K562 (cell line): ENCODE data around the gene MUCL3. TPM values are rescaled to one million over a fixed set of nuclear protein-coding genes. Genes with fewer than 3 reads are reported as not detected.
A peak's percentile ranks its signal among the peaks of the same experiment; 100 is the strongest.

Source experiments
- ATAC-seq: fragments of 200-7000 bp; cut with Tn5 transposase; 3 replicates; pipeline ENCODE4 v1.9.1; 2020; ENCODE audit warnings: moderate library complexity
- BruUV-seq: library from RNA; stranded (reverse); fragments of 400-500 nt; replicated peaks from 2 replicates; lab custom pipeline; 2021; lab: Mats Ljungman, UMichigan
- CTCF ChIA-PET: fragments of 300-600 bp; formaldehyde crosslinking; extraction: SDS; loops from one replicate; lab custom pipeline; 2021; ENCODE audit warnings: low intra/inter-chr PET ratio; lab: Yijun Ruan, JAX
- POLR2A ChIA-PET: fragments of 300-600, 350-650 bp; sonication (Branson Sonifier 250); formaldehyde crosslinking; extraction: SDS; loops from one replicate; lab custom pipeline; 2021; ENCODE audit warnings: antibody characterized with exemption, inconsistent platforms; lab: Yijun Ruan, JAX
- DNase-seq, 4 experiments: peaks; one replicate each; pipeline versions ENCODE4 v3.0.0 to v3.0.0-alpha.2; 2011 to 2018; ENCODE audit warnings: low spot score in 3 of 4, mixed read lengths in 3 of 4; ENCODE audit errors: extremely low read depth in 1 of 4
- FAIRE-seq: peaks from 2 replicates; lab custom pipeline; 2011; peaks lifted over from hg19 to GRCh38; lab: Jason Lieb, UNC
- H2AFZ ChIP-seq: 2 replicates; pipeline ENCODE4 v1.6.0; 2011; ENCODE audit warnings: low read depth, low read length, control low read depth, inconsistent platforms
- H3K27ac ChIP-seq: fragments of 200-600 bp; 3 replicates; pipeline ENCODE4 v1.8.0; 2011; ENCODE audit warnings: low read depth, mild to moderate bottlenecking, control low read depth, inconsistent platforms, low read length, moderate library complexity, mixed read lengths; ENCODE audit errors: extremely low read depth
- H3K27me3 ChIP-seq, 2 experiments: fragments of 300-600 bp in 1 of 2; 2 replicates in 1 of 2; 3 replicates in 1 of 2; pipeline versions ENCODE4 v1.6.0 to v1.8.0; 2011; ENCODE audit warnings: inconsistent platforms in 2 of 2, low read length in 2 of 2, mild to moderate bottlenecking in 1 of 2, mixed read lengths in 1 of 2, moderate library complexity in 1 of 2; ENCODE audit not compliant: control insufficient read depth in 2 of 2, insufficient read depth in 2 of 2
- H3K36me3 ChIP-seq: fragments of 300-600 bp; 3 replicates; pipeline ENCODE4 v1.8.0; 2011; ENCODE audit warnings: mild to moderate bottlenecking, low read length, inconsistent platforms; ENCODE audit not compliant: control insufficient read depth, insufficient read depth
- H3K4me1 ChIP-seq, 2 experiments: fragments of 200-600 bp in 1 of 2; replicated peaks in 1 of 2; 2 replicates in 1 of 2; 3 replicates in 1 of 2; pipeline versions ENCODE4 v1.5.1 to v1.8.0; 2011; ENCODE audit warnings: inconsistent platforms in 2 of 2, low read length in 2 of 2, mild to moderate bottlenecking in 1 of 2, mixed read lengths in 1 of 2, moderate library complexity in 1 of 2; ENCODE audit not compliant: control insufficient read depth in 2 of 2, insufficient read depth in 2 of 2
- H3K4me2 ChIP-seq: 2 replicates; pipeline ENCODE4 v1.6.1; 2011; ENCODE audit warnings: low read length, control low read depth, inconsistent platforms, mixed read lengths; ENCODE audit not compliant: insufficient read depth
- H3K4me3 ChIP-seq: fragments of 200-600 bp; sonication (generic), shearing (Covaris generic); 2 replicates; pipeline ENCODE4 v1.5.1; 2016; ENCODE audit warnings: control low read depth, inconsistent platforms
- H3K79me2 ChIP-seq: fragments of 200-600 bp; 3 replicates; pipeline ENCODE4 v1.8.0; 2011; ENCODE audit warnings: low read length, inconsistent platforms; ENCODE audit not compliant: control insufficient read depth, insufficient read depth
- H3K9ac ChIP-seq, 2 experiments: 2 replicates each; pipeline versions ENCODE4 v1.6.0 to v1.6.1; 2011; ENCODE audit warnings: low read depth in 2 of 2, low read length in 2 of 2, control low read depth in 1 of 2, inconsistent platforms in 1 of 2, mild to moderate bottlenecking in 1 of 2, mixed read lengths in 1 of 2; ENCODE audit not compliant: insufficient read depth in 1 of 2
- H3K9me1 ChIP-seq: one replicate; pipeline ENCODE4 v1.6.0; 2011; ENCODE audit warnings: inconsistent platforms, mild to moderate bottlenecking, low read length, moderate library complexity; ENCODE audit not compliant: control insufficient read depth, insufficient read depth
- H3K9me3 ChIP-seq: replicated peaks from 2 replicates; pipeline ENCODE4 v1.5.1; 2011; ENCODE audit warnings: low read depth, low read length, inconsistent platforms; ENCODE audit not compliant: control insufficient read depth, insufficient read depth
- H4K20me1 ChIP-seq: replicated peaks from 2 replicates; pipeline ENCODE4 v1.6.1; 2011; ENCODE audit warnings: low read length, inconsistent platforms, mixed read lengths; ENCODE audit not compliant: control insufficient read depth, insufficient read depth
- CBX3 ChIP-seq, 2 experiments: IDR thresholded peaks; 1 replicate in 1 of 2; 2 replicates in 1 of 2; pipeline ENCODE4 v1.6.1; 2012; ENCODE audit warnings: inconsistent platforms in 2 of 2, low read length in 2 of 2, borderline replicate concordance in 1 of 2, control low read depth in 1 of 2
- RAD21 ChIP-seq, 2 experiments: fragments of 250-450 bp in 1 of 2; fragments of 450-650 bp in 1 of 2; sonication (Bioruptor Pico) in 1 of 2; formaldehyde crosslinking in 1 of 2; IDR thresholded peaks in 1 of 2; conservative IDR thresholded peaks in 1 of 2; 2 replicates each; pipeline versions ENCODE4 v1.4.0 to v1.8.0; 2020 to 2022; ENCODE audit warnings: mild to moderate bottlenecking in 2 of 2, moderate library complexity in 1 of 2
- ZNF586 ChIP-seq: fragments of 450-650 bp; formaldehyde crosslinking; conservative IDR thresholded peaks from 2 replicates; pipeline ENCODE4 v1.4.0; 2020; ENCODE audit warnings: mild to moderate bottlenecking, moderate library complexity
- WGBS: fragments of 100-300 bp; shearing (Covaris generic); methylation state at CpG from one replicate; pipeline ENCODE4 v1.1.6; 2016; ENCODE audit warnings: low coverage, mixed read lengths; ENCODE audit not compliant: insufficient coverage; ENCODE audit errors: missing lambda C conversion rate; 5-methylcytosine and 5-hydroxymethylcytosine counted together
- in situ Hi-C: fragments of 300-500 bp; cut with MboI; formaldehyde crosslinking; loops from 4 replicates; pipeline ENCODE4 v1.15.0; 2018; ENCODE audit warnings: inconsistent platforms, mixed read lengths
- intact Hi-C: fragments of 100-400 bp; cut with micrococcal nuclease; formaldehyde crosslinking; loops from 2 replicates; pipeline ENCODE4 v1.14.2; 2022
- polyA plus RNA-seq, 8 experiments: library from polyadenylated mRNA; depleted of rRNA in 4 of 8; stranded (reverse) in 5 of 8; unstranded in 3 of 8; fragments of >200 nt; fragmentation: Nextera tagmentation in 2 of 8; fragmentation: Illumina TruSeq in 1 of 8; extraction: Ambion mirVana in 2 of 8; extraction: Trizol in 1 of 8; gene quantifications; 2 replicates each; pipeline versions ENCODE4 v1.2.1 to v1.2.3, GENCODE V29; 2011 to 2014; ENCODE audit warnings: inconsistent platforms in 1 of 8, missing spikeins in 1 of 8
- total RNA-seq, 7 experiments: library from RNA; depleted of rRNA in 6 of 7; stranded (reverse); fragments of >200 nt in 6 of 7; fragmentation: Illumina TruSeq in 2 of 7; extraction: Trizol in 2 of 7; gene quantifications; 2 replicates each; pipeline versions ENCODE4 v1.2.1 to v1.2.3, GENCODE V29; 2011 to 2021; ENCODE audit warnings: low replicate concordance in 1 of 7
- TF ChIP-seq, protein P1 (sequence below): fragments of 450-650 bp; IDR thresholded peaks from 2 replicates; pipeline ENCODE4 v1.6.1; 2018; ENCODE audit warnings: mild to moderate bottlenecking, low read depth; ENCODE audit not compliant: partially characterized antibody
- TF ChIP-seq, protein P2 (sequence below), 2 experiments: fragments of 450-650 bp; formaldehyde crosslinking in 1 of 2; IDR thresholded peaks; 2 replicates each; pipeline versions ENCODE4 v1.4.0 to v1.6.1; 2014 to 2020; ENCODE audit warnings: mild to moderate bottlenecking in 2 of 2, borderline replicate concordance in 1 of 2, low read depth in 1 of 2

MUCL3 gene
- total and polyA plus RNA-seq, 9 of the 15 experiments (the other 6 are each of a cell fraction or from before 2014, with no cell fraction given): 0.07 TPM; not detected in 8

GRCh38 chr6:30972816-30973215, 32.0 kb downstream of the MUCL3 start (continued):
- TF ChIP-seq, protein P1, sequence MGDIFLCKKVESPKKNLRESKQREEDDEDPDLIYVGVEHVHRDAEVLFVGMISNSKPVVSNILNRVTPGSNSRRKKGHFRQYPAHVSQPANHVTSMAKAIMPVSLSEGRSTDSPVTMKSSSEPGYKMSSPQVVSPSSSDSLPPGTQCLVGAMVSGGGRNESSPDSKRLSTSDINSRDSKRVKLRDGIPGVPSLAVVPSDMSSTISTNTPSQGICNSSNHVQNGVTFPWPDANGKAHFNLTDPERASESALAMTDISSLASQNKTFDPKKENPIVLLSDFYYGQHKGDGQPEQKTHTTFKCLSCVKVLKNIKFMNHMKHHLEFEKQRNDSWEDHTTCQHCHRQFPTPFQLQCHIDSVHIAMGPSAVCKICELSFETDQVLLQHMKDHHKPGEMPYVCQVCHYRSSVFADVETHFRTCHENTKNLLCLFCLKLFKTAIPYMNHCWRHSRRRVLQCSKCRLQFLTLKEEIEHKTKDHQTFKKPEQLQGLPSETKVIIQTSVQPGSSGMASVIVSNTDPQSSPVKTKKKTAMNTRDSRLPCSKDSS: no peak
- TF ChIP-seq ZNF586 (CRISPR knock-in tag): no peak

DNA sequence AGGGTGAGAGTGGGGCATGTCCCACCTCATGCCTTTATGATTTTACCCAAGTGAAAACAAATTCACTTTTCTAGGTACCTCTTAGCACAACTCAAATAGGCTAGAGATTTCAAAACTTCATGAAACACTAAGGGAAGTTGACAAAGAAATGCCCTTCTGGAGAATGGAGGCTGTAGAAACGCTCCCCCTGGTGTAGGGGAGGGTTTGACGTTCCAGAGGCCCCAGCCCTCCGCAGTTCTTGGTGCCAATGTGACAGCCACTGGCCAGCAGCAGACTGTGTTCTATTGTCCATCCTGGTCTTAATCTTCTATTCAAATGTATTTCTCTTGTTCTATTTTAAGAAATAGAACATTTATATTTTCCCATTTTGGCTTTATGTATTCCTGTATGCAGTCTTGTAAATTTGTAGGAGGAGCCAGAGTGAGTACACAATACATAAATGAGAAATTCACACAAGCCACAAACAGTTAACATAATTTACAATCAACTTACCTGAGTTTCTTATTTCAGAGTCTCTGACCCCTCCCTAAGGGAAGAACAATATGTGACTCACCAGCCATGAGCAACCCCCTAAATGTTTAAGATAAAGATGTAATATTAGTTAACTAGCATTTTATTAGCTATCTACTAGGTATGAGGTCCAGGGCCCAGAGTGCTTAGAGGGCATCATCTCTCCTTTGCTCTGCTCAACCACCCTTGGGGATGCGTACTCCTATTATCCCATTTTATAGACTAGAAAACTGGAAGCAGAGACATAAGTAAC, 33.9 kb downstream of the MUCL3 start:
- Histone ChIP-seq H3K9me3 (no peaks in the 10 kb centered on the region), H2AFZ (no peak overlapping the region), H3K4me3 (no peak overlapping the region), H4K20me1 (no peaks in the 10 kb centered on the region), H3K27me3 (peaks cover 34 to 45% of the 10 kb centered on the region in 2 experiments), H3K79me2 (no peaks in the 10 kb centered on the region), H3K4me1 (no peaks in the 10 kb centered on the region), H3K27ac (no peak overlapping the region), H3K9me1 (no peaks in the 10 kb centered on the region), H3K4me2 (no peak overlapping the region), H3K9ac (no peak overlapping the region), H3K36me3 (no peaks in the 10 kb centered on the region)
- 3% methylated on average over 4 of the region's 4 CpGs for WGBS
- ChIA-PET POLR2A (interaction anchor here (0.6 to 1.8 kb wide), 5 partner anchors 10 to 61 kb away, joined by 3 to 5 read pairs (median 4); partner anchors contain the start of gene VARS2), CTCF (interaction anchor here (0.9 kb wide), 1 partner anchor 32 kb away, joined by 3 read pairs; no protein-coding TSS in a partner anchor)
- no peak for FAIRE-seq
- BruUV-seq: no TSS peak
- intact Hi-C loops (no loop called here), in situ Hi-C loops (no loop called here)
- ATAC-seq: peak; percentile 78
- DNase-seq: peak in 2 of 4 experiments; percentile 18 to 43
- TF ChIP-seq CBX3 (IDR thresholded peaks at IDR 0.05; ENCODE audit: borderline replicate concordance in 1 of 2, low read length in 2 of 2): no peak
- TF ChIP-seq RAD21 (CRISPR knock-in tag; conservative IDR thresholded peaks at IDR 0.05 in 1 of 2, IDR thresholded peaks at IDR 0.05 in 1 of 2): peak in 1 of 2 experiments; percentile 23; a peak in 1 of 4 replicates
- TF ChIP-seq, protein P2, sequence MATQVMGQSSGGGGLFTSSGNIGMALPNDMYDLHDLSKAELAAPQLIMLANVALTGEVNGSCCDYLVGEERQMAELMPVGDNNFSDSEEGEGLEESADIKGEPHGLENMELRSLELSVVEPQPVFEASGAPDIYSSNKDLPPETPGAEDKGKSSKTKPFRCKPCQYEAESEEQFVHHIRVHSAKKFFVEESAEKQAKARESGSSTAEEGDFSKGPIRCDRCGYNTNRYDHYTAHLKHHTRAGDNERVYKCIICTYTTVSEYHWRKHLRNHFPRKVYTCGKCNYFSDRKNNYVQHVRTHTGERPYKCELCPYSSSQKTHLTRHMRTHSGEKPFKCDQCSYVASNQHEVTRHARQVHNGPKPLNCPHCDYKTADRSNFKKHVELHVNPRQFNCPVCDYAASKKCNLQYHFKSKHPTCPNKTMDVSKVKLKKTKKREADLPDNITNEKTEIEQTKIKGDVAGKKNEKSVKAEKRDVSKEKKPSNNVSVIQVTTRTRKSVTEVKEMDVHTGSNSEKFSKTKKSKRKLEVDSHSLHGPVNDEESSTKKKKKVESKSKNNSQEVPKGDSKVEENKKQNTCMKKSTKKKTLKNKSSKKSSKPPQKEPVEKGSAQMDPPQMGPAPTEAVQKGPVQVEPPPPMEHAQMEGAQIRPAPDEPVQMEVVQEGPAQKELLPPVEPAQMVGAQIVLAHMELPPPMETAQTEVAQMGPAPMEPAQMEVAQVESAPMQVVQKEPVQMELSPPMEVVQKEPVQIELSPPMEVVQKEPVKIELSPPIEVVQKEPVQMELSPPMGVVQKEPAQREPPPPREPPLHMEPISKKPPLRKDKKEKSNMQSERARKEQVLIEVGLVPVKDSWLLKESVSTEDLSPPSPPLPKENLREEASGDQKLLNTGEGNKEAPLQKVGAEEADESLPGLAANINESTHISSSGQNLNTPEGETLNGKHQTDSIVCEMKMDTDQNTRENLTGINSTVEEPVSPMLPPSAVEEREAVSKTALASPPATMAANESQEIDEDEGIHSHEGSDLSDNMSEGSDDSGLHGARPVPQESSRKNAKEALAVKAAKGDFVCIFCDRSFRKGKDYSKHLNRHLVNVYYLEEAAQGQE (IDR thresholded peaks at IDR 0.05; ENCODE audit: borderline replicate concordance): peak; percentile 29; the same call in 1 of the 2 replicates
- TF ChIP-seq, protein P2 (CRISPR knock-in tag; IDR thresholded peaks at IDR 0.05; ENCODE audit: low read depth): no peak
